Endothelial cell (in vitro differentiated cells): ENCODE results near the gene DIP2C. TPM values are rescaled to one million over a fixed set of nuclear protein-coding genes. Genes with fewer than 3 reads are reported as not detected.
A peak's percentile ranks its signal among the peaks of the same experiment; 100 is the strongest.

ENCODE experiments used
- DNase-seq: peaks from one replicate; pipeline ENCODE4 v3.0.0; 2021; ENCODE audit warnings: low spot score
- H3K27ac Mint-ChIP-seq: one replicate; pipeline ENCODE4 v1.8.0; 2021; ENCODE audit warnings: mixed read lengths, inconsistent platforms; ENCODE audit not compliant: unreplicated experiment
- H3K27me3 Mint-ChIP-seq: one replicate; pipeline ENCODE4 v1.8.0; 2021; ENCODE audit warnings: mild to moderate bottlenecking, moderate library complexity, mixed read lengths, inconsistent platforms; ENCODE audit not compliant: unreplicated experiment
- H3K36me3 Mint-ChIP-seq: one replicate; pipeline ENCODE4 v1.8.0; 2021; ENCODE audit warnings: mild to moderate bottlenecking, low read depth, mixed read lengths, inconsistent platforms; ENCODE audit not compliant: unreplicated experiment
- H3K4me1 Mint-ChIP-seq: one replicate; pipeline ENCODE4 v1.8.0; 2021; ENCODE audit warnings: mild to moderate bottlenecking, mixed read lengths, inconsistent platforms; ENCODE audit not compliant: unreplicated experiment
- H3K4me3 Mint-ChIP-seq: one replicate; pipeline ENCODE4 v1.8.0; 2021; ENCODE audit warnings: mild to moderate bottlenecking, mixed read lengths, inconsistent platforms; ENCODE audit not compliant: unreplicated experiment
- H3K9me3 Mint-ChIP-seq: one replicate; pipeline ENCODE4 v1.8.0; 2021; ENCODE audit warnings: mixed read lengths, inconsistent platforms; ENCODE audit not compliant: unreplicated experiment
- total RNA-seq: library from RNA; stranded (reverse); fragmentation: NEBNext Ultra II Directional; extraction: Animal tissue kit (Norgen Biotek cat#: 25700); gene quantifications from one replicate; pipeline ENCODE4 v1.2.1, GENCODE V29; 2021; ENCODE audit not compliant: unreplicated experiment
- TF ChIP-seq, protein P1 (sequence below): fragments of 200-600 bp; sonication (generic); IDR thresholded peaks from one replicate; pipeline ENCODE4 v1.5.0; 2021; ENCODE audit warnings: antibody characterized with exemption; ENCODE audit not compliant: unreplicated experiment

DIP2C gene
- total RNA-seq, 1 donor from 2014 or later = 13.1 TPM

DNA sequence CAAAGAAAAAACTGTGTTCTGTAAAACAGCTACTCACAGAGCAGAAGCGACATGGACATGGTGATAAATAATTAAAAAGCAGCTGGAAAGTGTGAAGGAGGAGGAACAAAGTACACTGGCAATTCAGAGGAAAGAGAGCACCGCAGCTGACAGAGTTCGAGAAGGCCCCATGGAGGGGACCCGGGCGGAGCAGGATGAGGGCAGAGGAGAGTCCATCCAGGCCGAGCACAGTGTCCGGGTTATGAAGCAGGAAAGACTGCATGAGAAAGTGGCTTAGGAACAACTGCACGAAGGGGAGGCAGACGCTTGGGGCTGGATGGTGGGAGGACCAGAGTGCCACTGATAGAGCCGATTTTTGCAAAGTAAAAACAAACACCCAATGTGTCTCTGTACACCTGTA lies 368.7 kb downstream of the DIP2C start:
- Mint-ChIP-seq H3K4me3 (peak overlapping the region; percentile 42), H3K36me3 (peaks cover 6% of the 10 kb centered on the region), H3K27ac (peak overlapping the region; percentile 41), H3K4me1 (no peaks in the 10 kb centered on the region), H3K27me3 (no peaks in the 10 kb centered on the region), H3K9me3 (no peaks in the 10 kb centered on the region)
- TF ChIP-seq, protein P1, sequence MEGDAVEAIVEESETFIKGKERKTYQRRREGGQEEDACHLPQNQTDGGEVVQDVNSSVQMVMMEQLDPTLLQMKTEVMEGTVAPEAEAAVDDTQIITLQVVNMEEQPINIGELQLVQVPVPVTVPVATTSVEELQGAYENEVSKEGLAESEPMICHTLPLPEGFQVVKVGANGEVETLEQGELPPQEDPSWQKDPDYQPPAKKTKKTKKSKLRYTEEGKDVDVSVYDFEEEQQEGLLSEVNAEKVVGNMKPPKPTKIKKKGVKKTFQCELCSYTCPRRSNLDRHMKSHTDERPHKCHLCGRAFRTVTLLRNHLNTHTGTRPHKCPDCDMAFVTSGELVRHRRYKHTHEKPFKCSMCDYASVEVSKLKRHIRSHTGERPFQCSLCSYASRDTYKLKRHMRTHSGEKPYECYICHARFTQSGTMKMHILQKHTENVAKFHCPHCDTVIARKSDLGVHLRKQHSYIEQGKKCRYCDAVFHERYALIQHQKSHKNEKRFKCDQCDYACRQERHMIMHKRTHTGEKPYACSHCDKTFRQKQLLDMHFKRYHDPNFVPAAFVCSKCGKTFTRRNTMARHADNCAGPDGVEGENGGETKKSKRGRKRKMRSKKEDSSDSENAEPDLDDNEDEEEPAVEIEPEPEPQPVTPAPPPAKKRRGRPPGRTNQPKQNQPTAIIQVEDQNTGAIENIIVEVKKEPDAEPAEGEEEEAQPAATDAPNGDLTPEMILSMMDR = no peak
- DNase-seq = no peak

- Mint-ChIP-seq H3K27me3 (no peaks in the 10 kb centered on the region), H3K4me1 (no peaks in the 10 kb centered on the region), H3K36me3 (peaks cover 6% of the 10 kb centered on the region), H3K4me3 (no peak overlapping the region), H3K27ac (no peak overlapping the region), H3K9me3 (no peaks in the 10 kb centered on the region)
- DNase-seq = no peak
- TF ChIP-seq, protein P1 = no peak
These were observed 371.5 kb downstream of the DIP2C start for GRCh38 chr10:317926-318325.

DNA sequence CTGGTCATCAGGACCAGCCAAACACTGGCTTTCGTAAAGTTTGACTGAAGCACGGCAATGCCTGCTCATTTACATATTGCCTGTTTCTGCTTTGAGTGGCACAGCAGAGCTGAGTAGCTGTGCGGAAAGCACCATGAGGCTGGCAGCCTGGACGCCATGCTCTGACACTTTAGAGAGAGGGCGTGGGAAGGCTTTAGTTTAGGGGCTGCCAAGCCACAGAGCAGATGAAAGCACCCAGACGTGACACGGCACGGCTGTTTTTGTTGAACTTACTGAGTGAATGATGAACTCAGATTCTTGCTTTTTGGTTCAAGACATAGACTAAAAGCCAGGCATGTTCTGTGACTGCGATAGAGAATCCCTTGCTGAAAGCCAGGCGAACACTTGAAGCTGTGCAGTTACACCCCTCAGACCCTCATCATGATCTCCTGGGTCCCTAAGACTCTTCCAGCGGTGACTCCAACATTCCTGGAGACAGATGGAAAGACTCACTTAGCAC lies 372.1 kb downstream of the DIP2C start:
- TF ChIP-seq, protein P1 = no peak
- Mint-ChIP-seq H3K27ac (no peak overlapping the region), H3K27me3 (no peaks in the 10 kb centered on the region), H3K4me3 (no peak overlapping the region), H3K9me3 (no peaks in the 10 kb centered on the region), H3K36me3 (peaks cover 6% of the 10 kb centered on the region), H3K4me1 (no peaks in the 10 kb centered on the region)
- no peak for DNase-seq

GRCh38 chr10:316390-316789 lies 373.1 kb downstream of the DIP2C start:
- Mint-ChIP-seq H3K27ac (no peak overlapping the region), H3K36me3 (peaks cover 6% of the 10 kb centered on the region), H3K9me3 (no peaks in the 10 kb centered on the region), H3K27me3 (no peaks in the 10 kb centered on the region), H3K4me1 (no peaks in the 10 kb centered on the region), H3K4me3 (no peak overlapping the region)
- DNase-seq = no peak
- TF ChIP-seq, protein P1 = no peak

GRCh38 chr10:314871-315270 lies 374.6 kb downstream of the DIP2C start:
- DNase-seq = no peak
- Mint-ChIP-seq H3K36me3 (peaks cover 6% of the 10 kb centered on the region), H3K4me1 (no peaks in the 10 kb centered on the region), H3K9me3 (no peaks in the 10 kb centered on the region), H3K27ac (no peak overlapping the region), H3K27me3 (no peaks in the 10 kb centered on the region), H3K4me3 (no peak overlapping the region)
- TF ChIP-seq, protein P1 = no peak
